ENCODE measurements around the gene SPAG4.

SPAG4 gene

DNA sequence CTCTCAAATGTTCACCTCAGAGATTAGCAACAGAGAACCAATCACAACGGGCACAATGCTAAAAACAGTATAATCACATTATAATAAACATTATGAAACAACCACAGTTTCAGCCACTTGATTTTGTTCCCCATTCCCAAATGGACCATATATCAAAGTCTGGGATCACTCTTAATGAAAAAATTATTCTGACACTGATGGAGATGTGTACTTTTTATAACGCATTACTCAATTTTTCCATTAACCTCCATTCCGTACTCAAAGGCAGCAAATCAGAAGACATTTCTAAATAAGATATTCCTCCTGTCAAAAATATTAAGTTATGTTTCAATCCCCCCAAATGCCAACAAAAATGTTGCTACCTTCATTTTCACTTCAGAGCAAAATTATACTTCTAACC is 46.3 kb downstream of the SPAG4 start:
- Histone ChIP-seq H3K27ac (ENCODE audit: extremely low read depth, low read depth, low read length) (no peak overlapping the region), H3K36me3 (ENCODE audit: control insufficient read depth in 2 of 2, insufficient read depth in 1 of 2, low read length in 2 of 2) (peaks cover 0 to 5% of the 10 kb centered on the region in 2 experiments; a peak in 1 of 3 replicates), H3K4me3 (ENCODE audit: low read depth, low read length) (peak overlapping the region; percentile 20), H3K4me1 (ENCODE audit: control insufficient read depth, insufficient read depth, low read length) (peaks cover 21% of the 10 kb centered on the region), H3K9me3 (ENCODE audit: control insufficient read depth, insufficient read depth, low read depth, low read length) (no peaks in the 10 kb centered on the region)
- ChIA-PET CTCF (interaction anchor here (1.2 kb wide), 1 partner anchor 42 kb away, joined by 3 read pairs; no protein-coding TSS in a partner anchor), POLR2A (no interaction called here)
- no peak for TF ChIP-seq ZNF341 (tag by site-specific recombination; IDR thresholded peaks at IDR 0.05; ENCODE audit: low read depth)
- no peak for TF ChIP-seq BCL6B (tag by site-specific recombination; IDR thresholded peaks at IDR 0.05)
- TF ChIP-seq ZNF658 (tag by site-specific recombination; IDR thresholded peaks at IDR 0.05): no peak
- no peak for TF ChIP-seq ZNF529 (tag by site-specific recombination; IDR thresholded peaks at IDR 0.05; ENCODE audit: insufficient replicate concordance)
- TF ChIP-seq ZNF366 (tag by site-specific recombination; conservative IDR thresholded peaks at IDR 0.05): no peak
- no peak for TF ChIP-seq ZFP3 (tag by site-specific recombination; IDR thresholded peaks at IDR 0.05; ENCODE audit: low read depth)
- no peak for TF ChIP-seq ZNF624 (tag by site-specific recombination; IDR thresholded peaks at IDR 0.05)
- TF ChIP-seq ZNF747 (tag by site-specific recombination; IDR thresholded peaks at IDR 0.05): no peak
- TF ChIP-seq, protein P1, sequence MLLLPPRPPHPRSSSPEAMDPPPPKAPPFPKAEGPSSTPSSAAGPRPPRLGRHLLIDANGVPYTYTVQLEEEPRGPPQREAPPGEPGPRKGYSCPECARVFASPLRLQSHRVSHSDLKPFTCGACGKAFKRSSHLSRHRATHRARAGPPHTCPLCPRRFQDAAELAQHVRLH (tag by site-specific recombination; IDR thresholded peaks at IDR 0.05): no peak
- no peak for TF ChIP-seq ZNF121 (tag by site-specific recombination; IDR thresholded peaks at IDR 0.05)
- TF ChIP-seq ZBTB44 (tag by site-specific recombination; IDR thresholded peaks at IDR 0.05): no peak
- TF ChIP-seq ZNF830 (tag by site-specific recombination; IDR thresholded peaks at IDR 0.05; ENCODE audit: low read depth): no peak
- TF ChIP-seq, protein P2, sequence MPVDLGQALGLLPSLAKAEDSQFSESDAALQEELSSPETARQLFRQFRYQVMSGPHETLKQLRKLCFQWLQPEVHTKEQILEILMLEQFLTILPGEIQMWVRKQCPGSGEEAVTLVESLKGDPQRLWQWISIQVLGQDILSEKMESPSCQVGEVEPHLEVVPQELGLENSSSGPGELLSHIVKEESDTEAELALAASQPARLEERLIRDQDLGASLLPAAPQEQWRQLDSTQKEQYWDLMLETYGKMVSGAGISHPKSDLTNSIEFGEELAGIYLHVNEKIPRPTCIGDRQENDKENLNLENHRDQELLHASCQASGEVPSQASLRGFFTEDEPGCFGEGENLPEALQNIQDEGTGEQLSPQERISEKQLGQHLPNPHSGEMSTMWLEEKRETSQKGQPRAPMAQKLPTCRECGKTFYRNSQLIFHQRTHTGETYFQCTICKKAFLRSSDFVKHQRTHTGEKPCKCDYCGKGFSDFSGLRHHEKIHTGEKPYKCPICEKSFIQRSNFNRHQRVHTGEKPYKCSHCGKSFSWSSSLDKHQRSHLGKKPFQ (tag by site-specific recombination; IDR thresholded peaks at IDR 0.05): no peak
- TF ChIP-seq ZNF596 (tag by site-specific recombination; IDR thresholded peaks at IDR 0.05): no peak
- no peak for TF ChIP-seq ZNF549 (tag by site-specific recombination; IDR thresholded peaks at IDR 0.05)

GRCh38 chr20:35662551-35662950 is 46.9 kb downstream of the SPAG4 start:
- CTCF ChIA-PET: no interaction called here
- Histone ChIP-seq H3K4me3 (ENCODE audit: low read depth, low read length) (peak overlapping the region; percentile 87), H3K9me3 (ENCODE audit: control insufficient read depth, insufficient read depth, low read depth, low read length) (no peaks in the 10 kb centered on the region), H3K36me3 (ENCODE audit: control insufficient read depth in 2 of 2, insufficient read depth in 1 of 2, low read length in 2 of 2) (peaks cover 0 to under 1% of the 10 kb centered on the region in 2 experiments; a peak in 1 of 3 replicates), H3K4me1 (ENCODE audit: control insufficient read depth, insufficient read depth, low read length) (peaks cover 16% of the 10 kb centered on the region), H3K27ac (ENCODE audit: extremely low read depth, low read depth, low read length) (no peak overlapping the region)
- POLR2A ChIA-PET: interaction anchor here (1.6 to 3.2 kb wide), 2 partner anchors 43 to 207 kb away, joined by 5 to 13 read pairs; partner anchors contain the start of gene CEP250
- TF ChIP-seq ZNF266 (tag by site-specific recombination; IDR thresholded peaks at IDR 0.05; ENCODE audit: low read depth) (no peak), ZNF433 (tag by site-specific recombination; IDR thresholded peaks at IDR 0.05; ENCODE audit: low read depth) (no peak), ZXDB (tag by site-specific recombination; IDR thresholded peaks at IDR 0.05) (no peak), ZNF423 (tag by site-specific recombination; IDR thresholded peaks at IDR 0.05) (no peak), ZNF19 (tag by site-specific recombination; IDR thresholded peaks at IDR 0.05; ENCODE audit: low read depth) (no peak), ZBTB49 (tag by site-specific recombination; IDR thresholded peaks at IDR 0.05; ENCODE audit: low read depth) (no peak), GLIS1 (tag by site-specific recombination; IDR thresholded peaks at IDR 0.05) (no peak)
- TF ChIP-seq, protein P3, sequence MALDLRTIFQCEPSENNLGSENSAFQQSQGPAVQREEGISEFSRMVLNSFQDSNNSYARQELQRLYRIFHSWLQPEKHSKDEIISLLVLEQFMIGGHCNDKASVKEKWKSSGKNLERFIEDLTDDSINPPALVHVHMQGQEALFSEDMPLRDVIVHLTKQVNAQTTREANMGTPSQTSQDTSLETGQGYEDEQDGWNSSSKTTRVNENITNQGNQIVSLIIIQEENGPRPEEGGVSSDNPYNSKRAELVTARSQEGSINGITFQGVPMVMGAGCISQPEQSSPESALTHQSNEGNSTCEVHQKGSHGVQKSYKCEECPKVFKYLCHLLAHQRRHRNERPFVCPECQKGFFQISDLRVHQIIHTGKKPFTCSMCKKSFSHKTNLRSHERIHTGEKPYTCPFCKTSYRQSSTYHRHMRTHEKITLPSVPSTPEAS (tag by site-specific recombination; IDR thresholded peaks at IDR 0.05): no peak
